ENCODE results near the gene MMAB. TPM values are rescaled to one million over a fixed set of nuclear protein-coding genes. Genes with fewer than 3 reads are reported as not detected.

The MMAB gene
- total RNA-seq, 2 donors from 2014 or later = 12.5 to 29.7 TPM

DNA sequence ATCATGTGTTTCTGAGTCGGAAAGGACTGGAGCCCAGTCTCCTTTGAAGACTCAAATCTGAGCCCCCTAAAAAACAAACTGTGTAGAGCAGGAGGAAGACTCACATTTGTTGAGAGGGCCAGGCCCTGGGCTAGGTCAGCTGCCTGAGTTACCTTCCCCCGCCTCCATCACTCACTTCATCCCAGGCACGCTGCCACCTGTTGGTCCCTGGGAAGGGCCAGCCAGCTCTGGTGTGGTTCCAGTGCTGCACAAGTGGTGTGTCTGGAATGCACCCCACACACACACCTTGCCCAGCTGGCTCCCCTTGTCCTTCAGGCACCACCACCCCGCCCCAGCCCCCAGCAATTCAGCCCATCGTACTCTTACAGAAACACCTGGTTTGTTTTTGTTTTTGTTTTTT lies 9.3 kb upstream of the MMAB start:
- ATAC-seq = no peak
- Histone ChIP-seq H3K27me3 (no peaks in the 10 kb centered on the region), H3K27ac (no peak overlapping the region), H3K4me3 (no peak overlapping the region), H3K36me3 (replicated peaks in 1 of 2; ENCODE audit: insufficient read depth in 1 of 2, low read depth in 2 of 2) (no peaks in the 10 kb centered on the region), H3K9me3 (no peaks in the 10 kb centered on the region), H3K4me1 (no peaks in the 10 kb centered on the region)
- DNase-seq = no peak
- no peak for TF ChIP-seq POLR2A (IDR thresholded peaks at IDR 0.05)
- TF ChIP-seq, protein P1, sequence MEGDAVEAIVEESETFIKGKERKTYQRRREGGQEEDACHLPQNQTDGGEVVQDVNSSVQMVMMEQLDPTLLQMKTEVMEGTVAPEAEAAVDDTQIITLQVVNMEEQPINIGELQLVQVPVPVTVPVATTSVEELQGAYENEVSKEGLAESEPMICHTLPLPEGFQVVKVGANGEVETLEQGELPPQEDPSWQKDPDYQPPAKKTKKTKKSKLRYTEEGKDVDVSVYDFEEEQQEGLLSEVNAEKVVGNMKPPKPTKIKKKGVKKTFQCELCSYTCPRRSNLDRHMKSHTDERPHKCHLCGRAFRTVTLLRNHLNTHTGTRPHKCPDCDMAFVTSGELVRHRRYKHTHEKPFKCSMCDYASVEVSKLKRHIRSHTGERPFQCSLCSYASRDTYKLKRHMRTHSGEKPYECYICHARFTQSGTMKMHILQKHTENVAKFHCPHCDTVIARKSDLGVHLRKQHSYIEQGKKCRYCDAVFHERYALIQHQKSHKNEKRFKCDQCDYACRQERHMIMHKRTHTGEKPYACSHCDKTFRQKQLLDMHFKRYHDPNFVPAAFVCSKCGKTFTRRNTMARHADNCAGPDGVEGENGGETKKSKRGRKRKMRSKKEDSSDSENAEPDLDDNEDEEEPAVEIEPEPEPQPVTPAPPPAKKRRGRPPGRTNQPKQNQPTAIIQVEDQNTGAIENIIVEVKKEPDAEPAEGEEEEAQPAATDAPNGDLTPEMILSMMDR (IDR thresholded peaks at IDR 0.05) = no peak
- intact Hi-C loops (cut with DNase I) = no loop called here
- WGBS, 2 donors = 80 to 88% methylated on average over 5 of the region's 5 CpGs

DNA sequence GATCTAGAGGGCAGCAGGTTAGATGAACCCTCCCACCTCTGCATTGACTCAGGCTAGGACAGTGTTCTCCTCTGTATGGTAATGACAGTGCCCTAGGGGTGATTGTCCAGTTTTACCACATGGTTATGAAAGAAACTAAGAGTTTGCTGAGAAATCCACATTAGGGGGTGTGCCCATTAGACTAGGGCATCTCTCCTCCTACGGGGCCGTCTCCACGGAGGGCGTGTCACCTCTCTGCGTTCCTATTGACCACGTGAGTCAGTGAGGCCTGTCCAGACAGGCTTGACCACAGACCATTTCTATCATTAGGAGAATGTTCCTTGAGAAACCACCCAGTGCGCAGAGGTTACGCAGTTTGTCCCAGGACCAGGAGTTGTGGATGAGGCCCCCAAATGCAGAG lies 8.6 kb upstream of the MMAB start:
- intact Hi-C loops (cut with DNase I) = no loop called here
- TF ChIP-seq POLR2A (IDR thresholded peaks at IDR 0.05) = no peak
- TF ChIP-seq, protein P1 (IDR thresholded peaks at IDR 0.05) = no peak
- ATAC-seq (no peak), DNase-seq (no peak)
- Histone ChIP-seq H3K36me3 (replicated peaks in 1 of 2; ENCODE audit: insufficient read depth in 1 of 2, low read depth in 2 of 2) (no peaks in the 10 kb centered on the region), H3K4me3 (no peak overlapping the region), H3K27ac (no peak overlapping the region), H3K4me1 (no peaks in the 10 kb centered on the region), H3K9me3 (no peaks in the 10 kb centered on the region), H3K27me3 (no peaks in the 10 kb centered on the region)
- WGBS, 2 donors = 88 to 94% methylated on average over 8 of the region's 8 CpGs

DNA sequence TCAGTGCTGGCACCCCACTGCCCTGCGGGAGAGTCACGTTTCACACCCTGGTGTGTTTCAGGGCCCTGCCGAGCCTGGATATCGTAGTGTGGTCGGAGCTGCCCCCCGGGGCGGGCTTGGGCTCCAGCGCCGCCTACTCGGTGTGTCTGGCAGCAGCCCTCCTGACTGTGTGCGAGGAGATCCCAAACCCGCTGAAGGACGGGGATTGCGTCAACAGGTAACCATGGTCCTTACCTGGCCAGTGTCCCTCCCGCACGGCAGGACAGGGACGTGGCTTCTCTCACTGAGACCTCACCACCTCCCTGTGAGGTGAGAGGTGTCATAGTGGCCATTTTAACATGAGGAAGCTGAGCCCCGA lies 8.0 kb upstream of the MMAB start:
- WGBS, 2 donors = 93 to 94% methylated on average over 12 to 18 of the region's 18 CpGs

DNA sequence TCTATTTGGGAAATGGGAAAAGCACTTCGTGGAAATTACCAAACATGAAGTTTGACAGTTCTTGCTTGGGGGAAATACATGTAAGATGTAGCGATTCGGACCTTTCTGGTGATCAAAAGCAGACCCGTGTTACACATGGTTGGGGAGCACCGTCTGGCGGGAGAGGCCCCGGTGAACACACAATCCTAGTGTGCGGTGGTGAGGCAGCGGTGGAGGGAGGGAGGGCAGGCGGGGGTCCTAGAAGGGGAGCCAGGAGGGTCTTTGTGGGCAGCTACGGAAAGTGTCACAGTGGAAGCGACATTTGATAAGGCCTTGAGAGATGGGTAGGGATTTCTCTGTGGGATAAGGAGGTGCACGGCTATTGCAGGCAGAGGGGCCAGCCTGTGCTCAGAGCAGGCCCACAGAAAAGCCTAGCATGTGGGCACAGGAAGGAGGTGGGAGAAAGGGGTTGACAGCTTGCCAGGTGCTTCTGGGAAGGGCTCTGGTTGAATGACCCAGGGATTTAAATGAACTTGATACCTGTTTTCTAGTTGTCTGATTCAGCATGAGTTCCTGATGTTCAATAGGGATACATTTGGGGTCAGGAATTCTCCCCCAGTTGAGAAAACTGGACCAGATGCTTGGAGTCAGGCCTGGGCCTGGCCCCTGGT lies 7.5 kb upstream of the MMAB start:
- no peak for ATAC-seq
- TF ChIP-seq, protein P1 (IDR thresholded peaks at IDR 0.05) = no peak
- no peak for TF ChIP-seq POLR2A (IDR thresholded peaks at IDR 0.05)
- no peak overlapping the region for H3K4me3 ChIP-seq
- H3K27me3 ChIP-seq = no peaks in the 10 kb centered on the region
- DNase-seq = no peak
- H3K27ac ChIP-seq = no peak overlapping the region
- peaks cover 0 to under 1% of the 10 kb centered on the region in 2 donors for H3K36me3 ChIP-seq (replicated peaks in 1 of 2; ENCODE audit: insufficient read depth in 1 of 2, low read depth in 2 of 2)
- no peaks in the 10 kb centered on the region for H3K4me1 ChIP-seq
- intact Hi-C loops (cut with DNase I) = no loop called here
- 88 to 93% methylated on average over 13 of the region's 13 CpGs for WGBS, 2 donors
- H3K9me3 ChIP-seq = no peaks in the 10 kb centered on the region

More for the DNA sequence above, 8.0 kb upstream of the MMAB start:
- TF ChIP-seq POLR2A (IDR thresholded peaks at IDR 0.05) = peak in 1 of 3 donors; percentile 6
- TF ChIP-seq, protein P1 (IDR thresholded peaks at IDR 0.05) = no peak
- Histone ChIP-seq H3K36me3 (replicated peaks in 1 of 2; ENCODE audit: insufficient read depth in 1 of 2, low read depth in 2 of 2) (no peaks in the 10 kb centered on the region), H3K9me3 (no peaks in the 10 kb centered on the region), H3K4me3 (no peak overlapping the region), H3K4me1 (no peaks in the 10 kb centered on the region), H3K27ac (no peak overlapping the region), H3K27me3 (no peaks in the 10 kb centered on the region)
- ATAC-seq = no peak
- intact Hi-C loops (cut with DNase I) = no loop called here
- no peak for DNase-seq

DNA sequence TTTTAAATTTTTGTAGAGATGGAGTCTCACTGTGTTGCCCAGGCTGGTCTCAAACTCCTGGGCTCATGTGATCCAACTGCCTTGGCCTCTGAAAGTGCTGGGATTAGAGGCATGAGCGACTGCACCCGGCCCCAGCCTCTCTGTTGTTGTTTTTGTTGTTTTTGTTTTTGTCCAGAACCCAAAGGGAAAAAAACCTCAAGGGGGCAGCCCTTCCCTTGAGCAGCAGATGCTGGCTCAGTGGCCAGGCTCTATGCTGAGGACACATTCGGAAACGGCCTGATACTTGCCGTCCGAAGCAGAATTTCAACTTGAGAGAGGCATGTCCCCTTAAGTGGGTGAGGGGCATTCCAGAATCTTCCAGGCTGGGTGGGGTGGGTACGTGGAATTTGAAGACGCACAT lies 7.0 kb upstream of the MMAB start:
- 81 to 86% methylated on average over 8 of the region's 8 CpGs for WGBS, 2 donors
- Histone ChIP-seq H3K27ac (no peak overlapping the region), H3K4me3 (no peak overlapping the region), H3K9me3 (no peaks in the 10 kb centered on the region), H3K4me1 (peaks cover 5% of the 10 kb centered on the region), H3K36me3 (replicated peaks in 1 of 2; ENCODE audit: insufficient read depth in 1 of 2, low read depth in 2 of 2) (peaks cover 0 to 2% of the 10 kb centered on the region in 2 donors), H3K27me3 (no peaks in the 10 kb centered on the region)
- intact Hi-C loops (cut with DNase I) = no loop called here
- DNase-seq = no peak
- ATAC-seq = no peak
- no peak for TF ChIP-seq POLR2A (IDR thresholded peaks at IDR 0.05)
- TF ChIP-seq, protein P1 (IDR thresholded peaks at IDR 0.05) = no peak
